Activated T-helper 1 cell treated with anti-CD3 and anti-CD28 coated beads, Interleukin-2, amount 50 U/mL, for 16 hours (primary cell): ENCODE results near the gene OR1B1.
"Not testable (repeated sequence)": the region's sequence is repeated elsewhere in the genome, so short reads cannot be mapped to it uniquely, and the experiment has no call there.

ENCODE experiments used
- DNase-seq, 2 donors: peaks; one replicate each; pipeline ENCODE4 v3.0.0-alpha.2; 2020; ENCODE audit warnings: low read depth in 1 of 2, low spot score in 1 of 2

OR1B1 gene

GRCh38 chr9:122657527-122657926 lies at the start of gene OR1B1:
Gene OR1B1 (minus strand): TSS chr9:122657627.
- DNase-seq: no peak

GRCh38 chr9:122695696-122696095 lies 38.3 kb upstream of the OR1B1 start:
- no peak for DNase-seq

GRCh38 chr9:122684851-122685250 lies 27.4 kb upstream of the OR1B1 start:
- no peak for DNase-seq

DNA sequence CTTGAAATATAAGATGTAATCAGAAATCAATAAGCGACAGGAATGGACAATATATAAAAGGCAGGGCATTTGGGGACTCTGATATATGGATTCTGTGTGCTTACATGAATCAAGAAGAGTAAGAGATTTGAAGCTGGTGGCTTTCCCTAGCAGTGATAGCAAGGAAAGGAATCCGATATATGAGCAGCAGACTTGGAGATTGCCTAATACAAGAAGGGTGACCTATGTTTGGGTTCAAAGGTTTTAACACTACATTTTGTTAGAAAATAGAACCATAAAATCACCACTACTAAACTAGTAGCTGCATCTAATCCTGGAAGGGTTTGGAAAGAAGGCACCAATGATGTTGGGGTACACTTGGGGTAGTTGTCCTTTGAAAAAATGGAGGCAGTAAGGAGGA lies 15.1 kb upstream of the OR1B1 start:
- DNase-seq: no peak

DNA sequence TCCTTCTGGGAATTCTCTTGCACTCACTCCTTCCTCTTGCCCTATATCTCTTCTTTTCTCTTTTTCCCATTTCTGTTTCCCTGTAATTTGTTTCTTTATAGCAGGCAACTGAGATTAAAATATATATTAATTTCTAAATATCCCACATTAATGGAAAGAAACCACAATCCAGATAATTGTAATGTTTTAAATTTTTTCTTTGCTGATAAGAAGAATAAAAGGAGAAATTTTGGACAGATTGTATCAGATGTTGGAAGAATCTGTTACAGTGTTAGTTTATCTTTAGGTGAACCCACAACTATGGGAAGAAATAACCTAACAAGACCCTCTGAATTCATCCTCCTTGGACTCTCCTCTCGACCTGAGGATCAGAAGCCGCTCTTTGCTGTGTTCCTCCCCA lies 4.0 kb upstream of the OR1B1 start, which contains the start of gene OR1L1:
Gene OR1L1 (plus strand): TSS at position 301 of the 400 bp plus-strand sequence. CDS start 0 bp downstream, at position 301.
- DNase-seq: no peak

- no peak for DNase-seq
Observed at GRCh38 chr9:122656378-122656777, 1.0 kb downstream of the OR1B1 start.

DNA sequence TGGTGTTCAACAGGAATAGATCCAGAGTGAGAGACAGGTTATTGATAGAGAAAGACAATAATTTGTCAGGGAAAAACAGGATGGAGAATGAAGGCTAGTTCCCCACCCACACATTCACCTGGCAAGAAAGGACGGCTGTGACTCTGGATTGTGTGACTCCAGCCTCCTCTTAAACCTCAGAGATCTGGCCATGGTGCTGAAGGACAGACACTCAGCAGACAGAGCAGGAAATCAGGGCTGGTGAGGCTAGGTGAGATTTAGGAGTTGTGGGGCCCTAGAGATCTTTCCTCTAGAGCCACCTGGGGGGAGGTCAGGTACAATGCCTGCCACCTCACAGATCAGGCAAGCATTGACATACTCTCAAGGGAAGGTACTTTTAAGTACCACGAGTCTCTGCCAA lies 15.2 kb downstream of the OR1B1 start:
- DNase-seq: no peak

DNA sequence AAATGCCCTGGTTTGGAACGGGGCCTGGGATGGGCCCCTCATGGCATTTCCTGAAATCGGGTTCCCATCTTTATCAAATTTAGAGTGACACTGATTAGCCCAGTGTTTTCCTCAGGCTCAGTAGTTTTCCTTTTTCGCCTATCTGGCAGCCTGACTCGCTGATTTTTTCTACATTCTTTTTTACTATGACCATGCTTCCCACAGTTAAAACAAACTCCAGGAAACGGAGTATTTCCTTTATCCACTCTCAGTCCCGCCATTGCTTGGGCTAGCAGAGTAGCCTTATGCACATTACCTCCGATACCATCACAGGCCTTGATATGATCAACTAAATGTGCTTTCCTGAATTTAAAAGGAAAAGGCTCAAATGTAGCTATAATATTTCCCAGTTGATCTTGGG lies 37.4 kb downstream of the OR1B1 start:
- no peak for DNase-seq

GRCh38 chr9:122614362-122614761 lies 43.1 kb downstream of the OR1B1 start, which contains the start of gene OR1Q1:
Gene OR1Q1 (plus strand): TSS chr9:122614738. CDS start chr9:122614738, 0 bp downstream.
- no peak for DNase-seq

GRCh38 chr9:122609804-122610203 lies 47.6 kb downstream of the OR1B1 start:
- no peak for DNase-seq

DNA sequence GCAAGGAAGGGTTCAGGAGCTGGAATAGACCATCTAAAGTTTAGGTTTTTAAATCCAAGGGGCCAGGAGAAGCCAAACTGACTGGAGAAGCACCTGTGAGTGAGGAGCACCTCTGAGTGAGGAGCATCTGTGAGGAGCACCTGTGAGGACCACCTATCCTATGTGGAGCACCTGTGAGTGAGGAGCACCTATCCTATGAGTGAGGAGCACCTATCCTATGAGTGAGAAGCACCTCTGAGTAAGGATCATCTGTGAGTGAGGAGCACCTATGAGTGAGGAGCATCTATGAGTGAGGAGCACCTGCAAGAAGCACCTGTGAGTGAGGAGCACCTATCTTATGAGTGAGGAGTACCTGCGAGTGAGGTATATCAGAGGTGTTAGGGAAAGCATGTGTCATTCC lies 50.8 kb downstream of the OR1B1 start:
- DNase-seq: no peak

DNA sequence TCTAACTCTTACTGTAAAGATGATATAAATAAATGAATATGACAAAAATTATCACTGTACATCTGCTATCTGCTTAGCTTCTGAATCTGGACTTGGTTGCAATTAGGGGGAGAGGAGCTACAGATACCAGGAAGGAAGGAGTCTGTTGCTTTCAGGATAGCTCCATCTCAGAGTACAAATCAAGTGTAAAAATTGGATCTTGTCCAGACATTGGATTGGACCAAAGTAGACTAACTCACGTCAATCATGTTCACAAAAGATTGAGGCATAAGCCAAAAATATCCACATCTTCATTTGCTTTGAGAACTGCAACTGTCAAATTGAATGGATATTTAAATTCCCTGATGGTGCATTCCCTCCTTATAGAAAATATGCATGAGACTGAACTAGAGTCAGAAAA lies 51.7 kb downstream of the OR1B1 start:
- DNase-seq: no peak

DNA sequence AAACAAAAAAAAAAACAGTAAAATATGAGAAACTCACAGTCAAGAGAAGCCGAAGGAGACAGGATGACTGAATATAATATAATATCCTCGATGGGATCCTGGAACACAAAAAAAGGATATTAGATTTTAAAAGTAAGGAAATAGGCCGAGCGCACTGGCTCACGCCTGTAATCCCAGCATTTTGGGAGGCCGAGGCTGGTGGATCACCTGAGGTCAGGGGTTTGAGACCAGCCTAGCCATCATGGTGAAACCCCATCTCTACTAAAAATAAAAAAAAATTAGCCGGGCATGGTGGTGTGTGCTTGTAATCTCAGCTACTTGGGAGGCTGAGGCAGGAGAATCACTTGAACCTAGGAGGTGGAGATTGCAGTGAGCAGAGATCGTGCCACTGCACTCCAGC lies 74.1 kb downstream of the OR1B1 start, which contains the start of gene OR1L8:
Gene OR1L8 (minus strand): TSS at position 101 of the 400 bp plus-strand sequence. CDS start 14,907 bp downstream, outside the sequence.
- DNase-seq: not testable (repeated sequence)

DNA sequence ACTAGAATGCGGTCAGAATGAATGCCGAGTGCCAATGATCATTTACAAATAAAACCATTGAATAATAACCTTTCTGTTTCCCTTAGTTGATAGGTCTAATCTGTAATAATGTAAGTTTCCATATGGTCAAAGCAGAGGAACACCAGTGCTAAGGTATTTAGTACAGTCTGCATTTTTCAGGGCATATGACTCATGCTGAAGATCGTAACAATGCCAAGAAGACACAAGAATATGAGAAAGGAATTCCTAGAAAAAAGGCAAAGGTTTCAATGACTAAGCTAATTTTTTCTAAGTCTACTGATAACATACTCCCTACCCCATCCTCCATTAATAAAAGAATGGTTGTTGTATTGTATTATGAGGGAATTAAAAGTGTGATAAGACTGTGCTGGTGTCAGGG lies 77.1 kb downstream of the OR1B1 start:
- no peak for DNase-seq

- DNase-seq: no peak
Observed at GRCh38 chr9:122579874-122580273, 77.6 kb downstream of the OR1B1 start.
